Effector CD8-positive, alpha-beta T cell (primary cell): ENCODE data around the gene MYO1E.
"Not testable (repeated sequence)": the region's sequence is repeated elsewhere in the genome, so short reads cannot be mapped to it uniquely, and the experiment has no call there.

Source experiments
- DNase-seq: peaks from one replicate; lab custom pipeline; 2025; lab: John Stamatoyannopoulos, UW

The MYO1E gene

DNA sequence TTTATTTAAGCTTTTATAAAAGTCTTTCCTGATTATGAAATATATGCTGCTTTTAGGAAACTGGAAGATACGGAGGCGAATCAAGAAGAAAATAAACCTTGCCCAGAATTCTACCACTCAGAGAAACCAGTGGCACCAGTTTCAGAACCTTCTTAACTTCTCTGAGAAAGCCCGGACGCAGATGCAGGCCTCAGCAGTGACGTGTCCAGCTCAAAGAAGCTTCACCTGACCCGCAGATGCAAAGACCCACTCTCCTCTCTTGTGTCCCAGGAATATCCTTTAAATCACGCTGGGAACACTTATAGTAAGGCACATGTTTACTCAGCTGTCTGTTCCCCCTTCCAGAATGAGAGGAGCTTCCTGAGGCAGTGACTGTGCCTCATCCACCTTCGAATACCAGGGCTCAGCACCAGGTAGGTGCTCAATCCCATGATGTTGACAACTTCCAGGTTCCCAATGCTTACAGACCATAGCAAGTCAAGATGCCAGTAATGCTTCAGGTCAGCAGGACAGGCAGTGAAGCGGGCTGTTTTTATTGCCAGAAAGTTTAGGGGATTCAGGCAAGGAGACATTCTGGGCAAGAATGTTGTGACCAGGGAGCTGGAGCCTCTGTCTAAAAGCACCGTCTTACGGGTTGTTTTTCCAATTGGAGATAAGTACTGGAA lies 205.9 kb downstream of the MYO1E start:
- DNase-seq, result no peak

DNA sequence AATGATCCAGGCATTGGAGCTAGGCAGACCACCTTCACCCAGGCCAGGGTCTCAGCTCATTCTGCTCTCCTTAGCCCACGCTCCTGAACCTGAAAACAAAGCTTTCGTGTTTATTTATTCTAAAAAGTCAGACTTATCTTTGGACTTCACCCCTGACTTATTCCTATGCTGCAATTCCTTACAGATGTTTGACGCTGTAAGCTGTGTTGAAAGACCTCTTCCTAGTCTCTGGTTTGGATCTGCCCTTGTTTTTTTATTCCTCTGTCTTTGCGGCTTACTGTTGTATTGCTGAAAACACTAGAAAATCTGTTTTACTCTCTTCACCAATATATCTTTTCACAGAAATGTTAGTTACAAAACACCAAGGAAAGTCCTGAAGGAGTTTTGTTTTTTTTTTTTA lies 206.5 kb downstream of the MYO1E start:
- DNase-seq, result no peak

DNA sequence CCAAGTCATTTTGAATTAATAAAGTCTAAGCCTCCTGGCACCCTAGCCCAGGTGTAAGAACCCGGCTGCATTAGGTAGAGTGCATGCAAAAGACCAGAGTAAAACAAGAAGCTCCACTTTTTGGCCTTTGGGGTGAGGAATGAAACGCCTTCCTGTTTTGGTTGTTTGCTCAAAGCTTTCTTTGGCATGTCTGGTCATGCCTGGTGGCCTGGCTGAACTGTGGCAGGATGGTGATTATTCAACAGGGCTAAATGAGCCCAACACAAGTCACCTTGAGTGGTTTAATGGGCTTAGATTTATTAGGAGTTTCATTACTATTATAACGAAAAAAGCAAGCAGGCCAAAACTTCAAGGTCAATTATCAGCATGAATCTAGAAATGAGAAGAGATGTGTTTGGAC lies 206.9 kb downstream of the MYO1E start:
- no peak for DNase-seq

DNA sequence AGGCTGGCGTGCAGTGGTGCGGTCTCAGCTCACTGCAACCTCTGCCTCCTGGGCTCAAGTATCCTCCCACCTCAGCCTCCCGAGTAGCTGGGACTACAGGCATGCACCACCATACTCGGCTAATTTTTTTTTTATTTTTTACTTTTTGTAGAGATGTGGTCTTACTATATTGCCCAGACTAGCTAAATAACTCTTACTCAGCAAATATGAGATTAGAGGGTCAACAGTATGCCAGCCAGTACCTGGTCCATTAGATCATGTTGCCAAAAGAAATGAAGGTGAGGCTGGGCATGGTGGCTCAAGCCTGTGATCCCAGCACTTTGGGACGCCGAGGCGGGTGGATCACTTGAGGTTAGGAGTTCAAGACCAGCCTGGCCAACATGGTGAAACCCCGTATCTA lies 210.6 kb downstream of the MYO1E start:
- not testable (repeated sequence) for DNase-seq

- no peak for DNase-seq
Measured at GRCh38 chr15:59160880-59161593, 211.6 kb downstream of the MYO1E start.

DNA sequence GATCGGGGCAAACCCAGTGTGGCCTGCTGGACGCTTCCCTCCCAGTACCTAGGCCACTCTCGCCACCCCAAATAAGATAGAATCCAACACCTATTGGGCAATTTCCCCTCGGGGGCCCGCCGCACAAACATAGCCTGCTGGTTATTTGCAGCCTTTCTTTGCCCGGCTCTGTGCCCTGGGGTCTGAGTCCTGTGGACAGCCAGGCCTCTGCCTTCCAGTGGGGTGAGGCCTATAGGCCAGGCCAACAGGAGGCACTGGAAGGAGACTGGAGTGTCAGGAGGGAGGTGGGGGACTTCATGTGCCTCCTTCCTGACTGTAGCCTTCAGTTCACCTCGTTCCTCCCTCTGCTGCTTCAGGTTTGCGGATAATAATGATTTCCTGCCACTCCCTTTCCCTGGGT lies 213.5 kb downstream of the MYO1E start:
- DNase-seq, result no peak

GRCh38 chr15:59158701-59159034 lies 214.0 kb downstream of the MYO1E start:
- no peak for DNase-seq

- no peak for DNase-seq
Measured at GRCh38 chr15:59157840-59158700, 214.6 kb downstream of the MYO1E start.

GRCh38 chr15:59157396-59157795 lies 215.3 kb downstream of the MYO1E start:
- no peak for DNase-seq

DNA sequence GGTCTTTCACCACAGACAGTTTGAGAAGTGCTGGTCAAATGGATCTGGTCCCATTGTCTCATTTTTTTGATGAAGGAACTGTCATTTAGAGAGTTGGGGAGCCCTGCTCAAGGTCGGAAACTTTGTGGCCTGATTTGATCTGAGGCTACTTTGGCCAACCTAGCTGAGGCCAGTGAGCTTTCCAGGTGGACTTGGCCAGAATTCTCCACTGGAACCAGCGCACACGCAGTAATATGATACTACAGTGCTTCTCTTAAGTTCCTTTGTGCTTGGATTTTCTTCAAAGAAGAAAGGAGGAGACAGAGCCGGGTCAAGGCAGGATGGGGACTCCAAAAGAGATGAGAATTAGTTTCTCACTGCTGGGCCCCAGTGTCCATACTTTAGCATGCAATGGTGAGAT lies 217.2 kb downstream of the MYO1E start:
- no peak for DNase-seq

DNA sequence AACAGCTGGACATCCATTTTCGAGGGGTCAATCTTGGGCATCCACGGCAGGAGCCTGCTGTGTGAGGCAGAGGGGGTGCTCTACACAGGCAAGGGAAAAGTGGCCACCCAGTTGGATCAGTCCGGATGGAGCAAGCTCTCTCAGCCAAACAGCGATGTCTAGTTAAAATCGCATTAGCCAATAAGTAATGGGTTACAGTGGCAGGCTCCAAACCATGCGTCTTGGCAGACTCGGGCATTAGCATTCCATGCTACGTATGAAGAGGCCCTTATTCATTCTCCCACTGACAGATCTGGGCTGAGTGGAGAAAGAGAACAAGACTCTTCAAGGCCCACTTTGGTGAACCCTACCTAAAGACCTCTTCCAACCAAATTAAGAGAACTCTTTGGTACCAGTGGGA lies 218.4 kb downstream of the MYO1E start:
- no peak for DNase-seq

GRCh38 chr15:59153466-59153865 lies 219.2 kb downstream of the MYO1E start:
- DNase-seq, result no peak

GRCh38 chr15:59152694-59153450 lies 219.8 kb downstream of the MYO1E start:
- no peak for DNase-seq

DNA sequence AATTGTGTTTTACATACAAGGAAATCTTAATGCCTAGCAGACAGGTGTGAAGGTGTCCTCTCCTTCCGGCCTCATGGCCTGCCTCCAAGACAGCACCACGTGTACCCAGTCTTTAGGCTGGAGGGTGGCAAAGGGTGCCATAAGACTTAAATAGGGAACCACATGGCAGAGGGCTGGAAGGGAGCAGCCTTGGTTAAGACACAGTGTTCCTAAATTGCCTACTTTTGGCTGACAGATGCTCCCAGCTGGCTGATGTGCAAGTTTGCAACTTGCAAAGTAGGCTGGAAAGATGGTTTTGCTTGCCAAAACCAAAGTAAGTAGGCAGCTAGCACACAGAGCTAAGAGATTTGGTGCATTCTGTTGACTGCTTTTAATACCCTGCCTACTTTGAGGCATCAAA lies 222.5 kb downstream of the MYO1E start:
- DNase-seq, result no peak

GRCh38 chr15:59148153-59148833 lies 224.4 kb downstream of the MYO1E start:
- DNase-seq, result no peak

- no peak for DNase-seq
Measured at GRCh38 chr15:59147666-59148065, 225.0 kb downstream of the MYO1E start.

DNA sequence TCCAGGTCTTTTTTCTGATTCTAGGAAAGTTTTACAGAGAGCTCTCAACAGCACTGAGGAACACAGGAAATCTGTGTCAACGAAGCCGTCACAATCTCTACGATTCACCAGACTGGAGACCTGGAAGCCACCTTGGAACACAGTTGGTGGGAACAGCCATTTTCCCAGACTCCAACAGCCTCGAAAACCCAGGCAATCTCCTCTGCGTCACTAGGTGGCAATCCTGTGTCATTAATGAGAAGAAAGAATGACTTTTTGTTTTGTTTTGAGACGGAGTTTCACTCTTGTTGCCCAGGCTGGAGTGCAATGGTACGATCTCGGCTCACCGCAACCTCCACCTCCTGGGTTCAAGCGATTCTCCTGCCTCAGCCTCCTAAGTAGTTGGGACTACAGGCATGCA lies 228.1 kb downstream of the MYO1E start:
- DNase-seq, result not testable (repeated sequence)

- DNase-seq, result no peak
Measured at GRCh38 chr15:59143281-59143680, 229.4 kb downstream of the MYO1E start.

DNA sequence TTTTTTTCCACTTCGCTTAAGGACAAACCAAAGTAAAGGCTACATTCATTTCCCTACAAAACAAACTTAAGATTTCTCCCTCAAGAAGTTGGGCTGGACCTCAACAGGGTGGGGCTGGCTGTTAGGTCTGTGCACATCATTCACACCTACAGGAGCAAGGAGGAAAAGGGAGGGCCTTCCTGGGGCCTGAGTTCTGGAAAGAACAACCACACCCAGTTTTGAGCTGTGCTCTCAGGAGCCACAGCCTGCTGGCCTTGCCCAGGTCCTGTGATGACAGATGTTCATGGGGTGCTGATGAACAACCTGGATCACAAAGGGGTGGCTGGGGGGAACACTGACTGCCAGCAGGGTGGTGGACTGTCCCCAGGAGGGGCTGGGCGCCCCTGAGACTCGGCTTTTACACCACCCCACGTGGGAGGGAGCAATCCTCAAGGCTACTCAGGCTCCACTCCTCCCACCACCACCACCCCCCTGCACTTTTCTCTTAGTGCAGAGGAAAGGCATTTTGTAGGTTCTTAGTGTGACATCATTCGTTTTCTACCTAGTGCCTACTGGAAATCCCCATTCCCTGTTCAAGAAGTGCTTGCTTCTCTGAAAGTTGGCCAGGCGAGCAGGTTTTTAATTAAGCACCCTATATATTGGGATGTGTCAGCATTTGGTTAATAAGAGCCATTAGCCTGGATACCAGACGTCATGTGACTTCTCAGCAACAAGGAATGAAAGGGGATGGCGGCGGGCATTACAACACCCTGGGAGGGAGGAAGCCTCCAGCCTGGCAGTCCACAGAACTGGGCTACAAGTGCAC lies 232.0 kb downstream of the MYO1E start:
- DNase-seq, result no peak

- no peak for DNase-seq
Measured at GRCh38 chr15:59138243-59138642, 234.4 kb downstream of the MYO1E start.

DNA sequence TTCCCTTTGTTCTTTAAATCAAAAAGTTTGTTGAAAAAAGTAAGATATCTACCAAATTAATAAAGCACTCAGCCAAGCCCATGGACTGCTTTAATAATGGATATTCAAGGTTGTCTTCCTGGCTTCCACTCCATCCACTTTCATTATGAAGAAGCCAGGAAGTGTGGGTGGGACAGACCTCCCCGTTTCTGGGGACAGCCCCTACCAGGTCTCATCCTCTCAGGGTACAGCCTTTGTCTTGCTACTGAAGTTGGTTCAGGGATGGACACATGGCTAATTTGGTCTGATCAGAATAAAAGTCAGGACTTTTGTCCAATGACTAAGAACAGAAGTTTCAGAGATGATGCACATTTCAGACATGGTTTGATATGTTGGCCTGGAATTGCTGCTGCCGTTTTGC lies 235.1 kb downstream of the MYO1E start:
- DNase-seq, result no peak
